ENCODE data around the gene UVRAG.

DNA sequence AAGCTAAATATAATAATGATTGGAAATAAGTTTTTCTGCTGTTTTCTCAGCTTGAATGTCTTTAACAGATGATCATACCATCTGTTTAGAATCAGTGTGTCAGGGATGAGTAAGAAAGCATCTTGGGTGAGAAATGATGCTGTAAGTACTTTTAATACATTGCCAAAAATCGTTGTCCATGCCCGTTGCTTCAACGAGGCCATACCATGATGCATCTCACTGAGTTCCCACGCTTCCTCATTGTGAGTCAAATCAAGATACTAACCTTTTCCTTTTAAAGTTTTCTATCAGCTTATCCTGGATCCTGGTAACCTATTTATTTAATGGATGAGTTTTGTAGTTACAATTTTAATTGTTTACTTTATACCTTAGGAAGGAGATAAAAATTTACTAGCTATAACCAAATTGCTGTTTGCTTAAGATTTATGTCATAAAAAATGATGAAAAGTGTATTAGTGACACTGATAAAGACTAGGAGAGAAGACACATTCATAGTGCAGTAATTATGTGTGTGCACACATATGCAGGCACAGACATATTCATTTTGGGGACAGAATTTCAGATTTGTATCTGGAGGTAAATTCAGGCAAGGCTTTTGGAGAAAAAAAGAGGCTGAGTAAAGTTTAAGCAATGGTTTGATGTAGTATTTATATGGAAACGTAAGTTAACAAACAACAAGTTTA is 154.8 kb downstream of the UVRAG start:
- TF ChIP-seq CTCF (IDR thresholded peaks at IDR 0.05) (no peak), POLR2A (IDR thresholded peaks at IDR 0.05) (no peak)
